Testis (tissue), 2 donors: ENCODE measurements around the gene TSPAN11.

ENCODE experiments used
- CTCF ChIP-seq, 3 experiments: fragments of 450-650 bp in 2 of 3; fragments of 200-600 bp in 1 of 3; sonication (generic) in 1 of 3; IDR thresholded peaks; one replicate each; pipeline ENCODE4 v1.5.1; 2016 to 2019; ENCODE audit warnings: antibody characterized with exemption in 3 of 3, mild to moderate bottlenecking in 2 of 3, moderate library complexity in 1 of 3
- POLR2A ChIP-seq: fragments of 450-650 bp; IDR thresholded peaks from one replicate; pipeline ENCODE4 v1.6.1; 2017; ENCODE audit warnings: antibody characterized with exemption, mild to moderate bottlenecking, moderate library complexity

GRCh38 chr12:30969006-30969405 is 42.5 kb downstream of the TSPAN11 start:
- no peak for TF ChIP-seq CTCF (IDR thresholded peaks at IDR 0.05)
- no peak for TF ChIP-seq POLR2A
